Activated CD8-positive, alpha-beta memory T cell treated with anti-CD3 and anti-CD28 coated beads, Interleukin-2, amount 50 U/mL, for 48 hours (primary cell): ENCODE results near the gene MSMP.
A peak's percentile ranks its signal among the peaks of the same experiment; 100 is the strongest.

Experiments
- DNase-seq: peaks from one replicate; pipeline ENCODE4 v3.0.0-alpha.2; 2020

Gene MSMP

DNA sequence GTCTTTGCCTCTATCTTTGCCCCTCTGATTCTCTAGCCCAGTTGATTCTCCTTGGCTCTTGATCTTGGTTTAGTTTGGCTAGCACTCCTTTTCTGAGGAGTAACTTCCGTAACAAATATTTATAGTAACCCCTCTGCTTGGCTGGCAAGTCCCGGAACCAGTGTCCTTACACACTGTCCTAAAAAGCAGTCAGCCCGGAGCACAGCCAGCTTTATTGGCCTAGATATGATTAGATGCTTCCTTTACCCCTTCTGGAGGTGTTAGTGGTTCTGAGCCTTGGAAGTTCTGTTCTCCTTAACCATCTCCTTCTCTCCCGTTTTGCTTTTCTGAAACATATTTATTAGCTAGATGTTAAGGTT, 17.0 kb upstream of the MSMP start:
- no peak for DNase-seq

DNA sequence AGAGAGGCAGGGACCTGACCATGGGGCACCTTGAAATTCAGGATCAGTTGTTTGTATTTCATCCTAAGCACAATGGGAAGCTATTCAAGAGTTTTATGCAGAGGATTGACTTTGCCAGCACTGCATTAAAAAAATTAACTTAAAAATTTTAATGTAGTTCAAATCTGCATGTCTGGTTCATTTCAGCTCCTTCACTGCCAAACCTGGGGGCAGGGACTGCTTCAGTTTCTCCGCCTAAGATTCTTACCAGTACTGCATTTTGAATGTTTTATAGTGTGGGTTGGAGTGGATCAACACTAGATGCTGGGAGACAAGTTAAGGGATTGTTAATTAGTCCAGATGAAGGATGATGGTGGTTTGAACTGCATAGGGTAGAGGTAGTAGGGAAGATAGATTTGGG, 15.7 kb upstream of the MSMP start:
- no peak for DNase-seq

DNA sequence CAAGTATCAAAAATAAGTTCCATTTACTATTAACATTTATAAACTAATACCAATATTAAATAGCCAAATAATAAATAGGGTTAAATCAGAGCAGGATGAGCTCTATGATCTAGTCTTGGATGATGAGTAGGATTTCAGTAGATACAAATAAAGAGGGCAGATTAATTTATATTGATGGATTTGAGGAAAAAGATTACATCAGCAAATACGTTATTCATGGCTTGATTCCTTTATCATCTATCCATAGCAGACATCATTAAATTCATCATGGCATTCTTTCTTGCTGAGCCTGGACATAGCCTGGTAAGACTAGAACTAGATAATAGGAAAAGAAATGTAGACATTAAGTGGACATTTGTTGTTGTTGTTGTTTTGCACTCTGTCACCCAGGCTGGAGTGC, 13.4 kb upstream of the MSMP start:
- DNase-seq, result no peak

DNA sequence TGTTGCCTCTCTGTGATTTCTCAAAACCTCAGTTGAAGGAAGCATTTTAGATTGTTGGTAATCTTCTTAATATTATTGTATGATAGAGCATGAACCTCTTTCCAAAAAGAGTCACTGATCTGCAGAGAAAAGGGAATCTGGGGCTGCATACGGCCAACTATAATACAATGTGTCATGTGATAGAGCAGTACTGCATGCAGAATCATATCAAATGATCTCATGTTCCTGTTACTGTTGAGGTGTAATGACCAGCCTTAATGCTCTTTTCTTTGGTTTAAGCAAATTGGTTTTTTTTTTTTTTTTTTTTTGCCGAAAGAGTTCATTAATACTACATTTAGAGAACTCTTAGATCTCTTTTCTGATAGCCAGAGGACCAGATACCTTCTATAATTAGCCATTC, 12.9 kb upstream of the MSMP start:
- no peak for DNase-seq

DNA sequence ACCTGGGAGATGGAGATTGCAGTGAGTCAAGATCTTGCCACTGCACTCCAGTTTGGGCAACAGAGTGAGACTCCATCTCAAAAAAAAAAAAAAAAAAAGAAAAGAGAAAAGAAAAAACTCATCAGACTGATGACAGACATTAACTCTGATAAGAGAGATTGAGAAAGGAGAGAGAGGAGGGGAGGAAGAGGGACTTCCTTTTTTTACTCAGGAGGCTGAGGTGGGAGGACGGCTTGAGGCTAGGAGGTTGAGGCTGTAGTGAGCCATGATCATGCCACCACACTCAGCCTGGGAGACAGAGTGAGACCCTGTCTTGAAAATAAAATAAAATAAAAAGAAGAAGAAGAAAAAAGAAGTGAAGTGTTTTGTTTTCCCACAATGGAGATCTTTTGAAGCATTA, 9.7 kb upstream of the MSMP start:
- DNase-seq, result no peak

DNA sequence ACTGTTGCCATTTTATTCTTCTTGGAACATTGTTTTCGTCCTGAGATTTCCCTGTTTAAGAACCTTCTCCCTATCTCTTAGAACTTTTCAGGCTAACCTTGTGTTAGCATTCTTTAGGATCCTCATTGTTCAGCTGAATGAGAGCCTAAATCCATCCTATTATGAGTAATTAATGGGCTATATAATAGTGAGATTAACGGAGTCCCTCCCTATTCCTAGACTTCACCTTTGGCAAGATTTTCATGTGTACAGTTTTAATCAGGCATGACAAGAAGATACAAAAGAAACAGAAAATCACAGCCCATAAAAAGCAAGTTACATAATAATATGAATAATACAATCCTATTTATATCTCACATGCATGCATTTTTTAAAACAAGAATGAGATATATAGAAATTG, 9.1 kb upstream of the MSMP start:
- no peak for DNase-seq

DNA sequence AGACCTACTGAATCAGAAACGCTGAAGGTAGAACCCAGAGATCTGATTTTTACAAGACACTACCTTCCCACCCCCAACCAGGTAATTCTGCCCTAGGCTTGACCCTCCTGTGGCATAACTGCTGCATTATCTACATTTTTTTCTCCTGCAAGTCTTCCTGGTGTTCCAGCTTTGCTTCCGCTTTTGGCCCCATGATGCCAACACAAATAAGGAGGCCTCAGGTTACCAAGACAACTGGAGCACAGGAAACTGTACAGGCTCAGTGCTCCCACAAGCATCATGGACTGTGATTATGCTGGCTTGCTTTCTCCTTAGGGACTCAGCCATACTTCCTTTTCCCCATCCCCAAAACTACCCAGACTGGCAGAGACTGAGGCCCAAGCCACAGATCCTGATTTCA, 6.6 kb upstream of the MSMP start:
- no peak for DNase-seq

DNA sequence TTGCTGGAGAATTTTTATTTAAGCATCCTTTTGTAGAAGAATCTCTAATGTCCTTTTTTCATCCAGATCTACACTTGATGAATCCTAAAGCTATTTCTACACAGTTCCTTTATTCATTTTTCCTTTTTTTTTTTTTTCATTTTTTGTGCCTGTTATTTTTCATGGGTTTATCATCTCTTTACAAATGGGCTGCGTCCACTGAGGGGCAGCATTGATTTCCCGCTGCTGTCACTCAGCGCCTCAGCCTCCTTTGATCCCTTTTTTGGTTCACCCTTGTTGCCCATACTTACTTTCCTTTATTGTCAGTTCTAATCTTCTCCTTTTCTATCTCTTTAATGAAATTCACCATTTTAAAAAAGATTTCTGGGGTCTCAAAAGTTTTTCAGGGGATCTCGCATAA, 5.7 kb upstream of the MSMP start:
- DNase-seq, result no peak

DNA sequence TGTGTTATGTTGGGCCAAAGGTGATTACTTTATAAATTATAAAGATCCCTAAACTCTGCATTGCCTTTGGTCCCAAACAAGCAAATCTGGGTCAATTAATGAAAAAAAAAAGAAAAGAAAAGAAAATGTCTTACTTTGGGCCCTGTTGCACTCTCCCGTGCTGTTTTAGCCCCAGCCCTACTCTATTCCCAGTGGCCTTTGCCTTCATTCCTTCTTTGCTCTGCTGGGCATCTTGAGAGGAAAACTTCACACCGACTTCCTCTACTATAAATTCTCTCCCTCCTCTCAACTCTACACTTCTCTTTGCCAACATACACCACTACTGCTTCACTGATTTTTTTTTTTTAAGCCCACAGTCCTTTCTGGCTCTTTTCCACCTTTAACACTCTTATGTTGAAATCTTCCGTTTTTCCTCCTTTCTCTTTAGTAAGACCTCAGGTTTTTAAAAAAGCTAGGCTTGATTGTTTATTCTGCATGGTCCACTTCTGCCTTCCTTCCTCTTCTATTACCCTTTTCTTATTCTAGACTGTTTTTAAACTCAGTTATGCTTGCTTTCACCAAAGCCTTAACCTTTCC, 4.5 kb upstream of the MSMP start:
- no peak for DNase-seq

DNA sequence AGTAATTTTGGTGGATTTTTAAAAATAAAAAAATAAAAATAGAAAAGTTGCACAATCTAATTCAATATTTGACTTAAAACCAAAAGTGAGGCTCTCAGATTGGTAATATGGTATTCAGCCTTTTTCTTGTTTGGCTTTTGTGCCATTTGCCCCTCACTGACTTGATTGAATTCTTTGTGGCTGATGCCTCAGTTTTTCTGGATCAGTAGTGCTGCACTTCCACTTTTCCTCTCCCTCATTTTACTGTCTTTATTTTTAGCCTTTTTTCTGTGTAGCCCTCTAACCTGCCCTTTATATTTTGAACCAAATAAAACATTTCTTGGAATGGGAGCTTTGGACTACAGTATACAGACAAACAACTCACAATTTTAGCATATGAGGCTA, 3.8 kb upstream of the MSMP start:
- DNase-seq, result no peak

DNA sequence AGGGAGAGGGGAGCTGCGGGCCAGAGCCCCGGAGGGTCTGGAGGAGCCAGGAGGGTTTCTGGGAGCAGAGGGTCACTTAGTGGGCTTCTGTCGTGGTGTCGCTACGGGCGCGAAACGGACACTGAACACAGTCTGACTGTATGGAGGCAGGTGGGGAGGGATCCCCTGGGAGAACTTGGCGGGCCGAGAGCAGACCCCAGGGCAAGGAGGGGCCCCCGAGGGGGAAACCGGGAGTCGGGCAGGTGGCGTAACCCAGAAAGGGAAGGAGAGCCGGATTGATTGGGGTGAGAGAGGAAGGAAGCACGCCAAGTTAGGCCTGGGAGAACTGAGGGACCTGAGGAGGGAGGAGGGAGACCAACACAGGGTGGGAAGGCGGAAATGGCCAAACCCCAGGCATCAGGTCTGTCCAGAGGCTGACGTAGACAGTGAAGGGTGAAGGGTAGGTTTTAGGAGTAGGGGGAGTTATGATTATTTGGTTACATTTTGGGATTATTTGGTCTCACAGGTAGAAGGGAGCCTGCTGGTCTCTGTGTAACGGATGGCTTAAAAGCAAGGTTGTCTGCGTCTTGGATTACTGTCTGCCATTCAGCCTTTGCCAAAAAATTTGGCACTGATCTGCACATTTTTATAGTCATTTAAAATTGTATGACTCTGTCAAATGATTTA, 3.3 kb upstream of the MSMP start:
- peak; percentile 71 for DNase-seq

DNA sequence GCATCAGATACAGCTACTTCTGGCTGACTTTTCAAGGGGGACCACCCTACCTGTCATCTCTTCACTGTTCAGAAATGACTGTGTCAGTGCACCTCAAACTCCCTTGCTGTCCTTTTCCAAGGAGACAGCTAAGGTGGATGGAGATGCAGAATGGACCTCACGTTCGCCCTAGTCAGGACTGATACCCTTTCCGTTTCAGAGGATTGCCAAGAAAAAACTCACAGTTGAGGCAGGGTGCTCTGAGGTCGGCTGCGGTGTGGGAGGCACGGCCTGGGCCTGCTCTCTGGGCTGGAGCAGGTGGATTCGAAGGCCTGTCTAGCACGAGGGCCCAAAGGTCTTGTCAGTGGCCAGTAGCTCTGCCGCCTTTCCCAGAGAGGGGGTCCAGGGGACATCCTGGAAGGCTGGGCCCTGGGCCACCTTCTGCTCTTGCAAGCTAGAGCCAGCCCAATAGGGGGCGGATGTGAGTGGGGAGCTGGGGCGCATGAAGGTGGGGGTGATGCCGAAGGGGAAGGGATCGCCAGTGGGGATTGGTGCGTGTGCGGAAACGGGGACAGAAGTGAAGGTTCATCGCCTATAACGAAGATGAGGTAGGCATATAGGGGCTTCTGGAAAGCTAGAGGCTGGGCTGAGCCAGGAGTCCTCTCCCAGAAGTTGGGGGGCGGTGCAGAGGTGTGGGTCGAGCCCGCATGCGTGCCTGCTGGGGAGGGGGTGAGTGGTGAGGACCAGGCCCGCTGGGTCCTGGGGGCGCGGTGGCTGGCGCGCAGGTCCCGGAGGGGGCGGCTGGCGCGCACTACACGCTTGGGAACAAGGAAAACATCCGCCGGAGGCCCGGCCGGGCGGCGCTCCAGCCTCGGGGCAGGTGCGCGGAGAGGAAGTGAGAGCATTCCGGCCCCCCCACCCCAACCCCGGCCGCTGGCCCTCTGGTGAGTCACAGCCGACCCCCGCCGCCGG, 2.5 kb upstream of the MSMP start:
- peak; percentile 89 for DNase-seq

DNA sequence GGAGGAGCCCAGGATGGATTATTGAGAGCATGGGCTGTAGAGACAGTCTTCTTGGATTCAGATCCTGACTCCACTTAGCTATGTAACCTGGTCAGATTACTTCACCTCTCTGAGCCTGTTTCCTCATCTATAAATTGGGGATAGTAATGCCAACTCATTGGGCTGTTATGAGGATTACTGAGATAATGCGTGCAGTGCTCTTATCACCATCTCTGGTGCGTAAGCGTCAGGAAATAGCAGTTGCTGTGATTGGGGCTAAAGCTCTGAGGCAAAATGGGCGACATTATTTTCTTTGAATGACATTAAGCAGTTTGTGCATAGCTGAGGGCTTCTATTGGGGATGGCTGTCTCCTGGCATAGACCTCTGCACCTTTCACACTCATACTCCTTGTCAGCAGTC, 995 bp upstream of the MSMP start:
- DNase-seq, result no peak

DNA sequence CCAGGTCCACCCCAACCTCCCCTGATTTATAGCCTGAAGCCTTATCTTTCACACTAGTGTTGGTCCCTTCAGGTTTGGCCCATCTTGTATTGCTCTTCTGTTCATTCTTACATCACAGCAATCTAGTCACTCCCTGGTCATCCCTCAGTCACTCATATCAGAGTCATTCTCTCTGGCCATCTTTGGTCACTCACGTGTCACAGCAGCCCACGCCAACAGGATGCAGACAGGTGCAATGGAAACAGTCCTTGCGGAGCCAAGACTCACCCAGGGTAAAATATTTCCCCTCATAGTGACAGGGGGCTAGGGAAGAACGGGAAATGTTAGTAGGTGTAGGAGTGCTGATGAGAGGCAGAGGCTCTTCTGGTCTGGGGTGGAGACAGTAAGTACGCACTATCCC, 610 bp downstream of the MSMP start:
- DNase-seq, result no peak

DNA sequence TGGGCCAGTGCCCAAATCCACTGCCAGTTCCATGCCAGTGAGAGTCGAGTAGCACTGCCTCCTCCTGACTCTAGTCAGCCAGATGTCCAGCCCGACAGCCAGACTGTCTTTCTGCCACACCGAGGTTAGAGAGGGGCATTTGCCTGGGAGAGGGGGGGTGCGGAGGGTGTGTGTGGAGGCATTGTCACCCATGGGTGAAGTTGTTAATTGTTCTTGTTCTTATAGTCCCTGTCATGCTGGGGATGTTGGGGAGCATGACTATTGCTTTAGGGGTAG, 3.9 kb downstream of the MSMP start:
- no peak for DNase-seq

DNA sequence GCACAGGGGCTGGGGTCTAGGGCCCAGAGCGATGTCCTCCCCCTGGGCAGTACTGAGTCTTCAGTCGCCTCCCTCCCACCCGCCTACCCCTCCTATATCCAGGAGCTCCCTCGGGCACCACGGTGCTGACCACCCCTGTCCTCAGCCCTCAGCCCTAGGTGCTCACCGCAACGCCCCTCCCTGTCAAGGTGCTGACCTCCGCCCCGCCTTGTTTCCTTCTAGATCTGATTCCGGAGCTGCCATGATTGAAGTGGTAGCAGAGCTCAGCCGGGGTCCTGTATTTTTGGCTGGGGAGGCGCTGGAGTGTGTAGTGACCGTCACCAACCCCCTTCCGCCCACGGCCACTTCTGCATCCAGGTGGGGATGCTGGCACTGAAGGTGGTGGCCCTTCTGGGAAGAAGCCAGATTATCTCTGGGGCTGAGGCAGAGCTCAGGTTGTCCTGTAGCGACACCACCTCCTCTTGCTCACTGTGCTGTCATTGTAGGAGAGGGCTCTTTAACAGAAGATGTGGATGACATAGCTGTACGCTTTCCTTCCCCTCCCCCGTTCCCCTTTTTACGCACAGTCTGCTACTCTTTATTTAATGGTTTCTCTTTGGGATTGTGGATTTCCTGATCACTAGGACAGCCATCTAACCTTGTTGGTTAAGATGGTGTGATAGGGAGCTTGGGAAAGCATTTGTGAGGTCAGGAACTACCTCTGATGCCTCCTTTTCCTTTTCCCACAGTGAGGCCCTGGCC, 4.4 kb downstream of the MSMP start:
- peak; percentile 64 for DNase-seq

DNA sequence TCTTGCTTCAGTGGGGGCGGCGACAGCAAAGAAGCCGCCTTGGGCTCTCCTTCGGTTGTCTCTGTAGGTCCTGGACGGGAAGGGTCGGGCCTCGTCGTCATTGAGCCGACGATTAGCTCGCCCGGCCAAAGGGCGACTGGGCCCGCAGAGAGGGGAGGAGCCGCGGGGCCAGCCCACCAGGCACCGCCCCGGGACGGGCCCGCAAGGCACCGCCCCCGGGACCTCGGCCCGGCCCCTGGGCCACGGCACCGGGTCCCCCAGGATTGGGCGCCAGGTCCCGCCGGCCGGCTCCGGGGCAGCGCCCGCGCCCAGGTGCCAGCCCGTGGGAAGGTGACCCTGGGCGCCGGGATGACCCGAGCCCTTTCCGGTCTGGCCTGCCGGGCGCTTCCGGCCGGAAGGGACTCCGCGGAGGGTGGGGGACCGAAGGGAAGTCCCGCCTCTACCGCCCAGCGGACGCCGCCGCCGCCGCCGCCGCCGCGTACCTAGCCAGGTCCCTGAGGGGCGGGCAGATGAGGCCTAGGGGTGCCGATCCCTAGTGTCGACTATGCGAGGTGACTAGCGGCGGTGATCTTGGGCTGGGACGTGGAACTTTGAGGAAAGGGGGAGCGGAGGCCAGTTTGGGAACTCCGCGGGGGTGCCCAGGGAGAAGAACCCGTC, 5.1 kb downstream of the MSMP start, which contains the start of the genes GBA2 and RGP1:
Gene GBA2, minus strand, starts transcription at position 371 of the 657 bp plus-strand sequence. CDS start 524 bp downstream, outside the sequence.
Gene RGP1, plus strand, starts transcription at position 430 of the 657 bp plus-strand sequence. CDS start 469 bp downstream, outside the sequence.
- peak; percentile 86 for DNase-seq

DNA sequence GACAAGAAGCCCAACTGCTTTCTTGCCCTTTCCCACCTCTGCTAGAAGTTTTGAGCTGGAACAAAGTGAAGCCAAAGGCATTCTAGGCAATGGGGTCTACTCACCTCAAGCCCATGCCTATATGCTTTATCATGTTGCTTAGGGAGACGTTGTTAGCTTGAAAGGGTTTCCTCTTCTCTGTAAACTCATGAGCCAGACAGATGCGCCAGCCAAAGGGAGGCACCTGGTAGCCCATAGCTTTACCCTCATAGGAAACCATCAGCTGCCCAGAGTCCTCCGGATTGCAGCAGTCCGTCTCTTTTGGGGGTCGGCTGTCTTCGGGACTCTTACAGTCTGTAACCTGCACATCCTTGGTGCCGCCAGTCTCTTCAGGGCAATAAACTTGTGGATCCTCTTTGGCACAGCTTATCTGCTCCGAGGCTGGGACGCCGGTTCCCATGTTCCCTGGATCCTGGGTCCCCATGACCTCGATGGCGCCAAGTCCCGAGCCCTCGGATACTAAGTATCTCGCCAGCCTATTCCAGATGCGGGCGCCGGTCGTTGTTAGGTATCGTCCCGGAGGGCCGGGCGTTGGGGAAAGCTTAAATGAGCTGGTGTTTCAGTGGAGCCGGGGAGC, 5.7 kb downstream of the MSMP start:
- no peak for DNase-seq

DNA sequence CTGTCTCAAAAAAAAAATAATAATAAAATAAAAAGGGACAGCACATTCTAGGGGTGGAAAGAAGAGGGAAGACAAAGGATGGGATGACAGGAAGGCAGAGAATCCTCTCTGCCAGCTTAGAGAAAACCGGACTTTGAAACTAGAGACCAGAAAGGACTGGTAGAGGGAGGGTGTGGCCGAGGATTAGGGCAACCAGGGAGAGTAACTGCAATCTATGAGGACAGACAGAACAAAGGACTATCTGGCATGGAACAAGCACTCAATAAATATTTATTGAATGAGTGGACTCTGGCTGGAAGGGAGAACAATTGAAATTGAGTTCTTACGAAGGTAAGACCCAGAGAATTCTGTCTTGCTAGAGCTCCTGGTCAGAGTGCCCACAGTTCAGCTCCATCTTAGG, 7.5 kb downstream of the MSMP start:
- no peak for DNase-seq

DNA sequence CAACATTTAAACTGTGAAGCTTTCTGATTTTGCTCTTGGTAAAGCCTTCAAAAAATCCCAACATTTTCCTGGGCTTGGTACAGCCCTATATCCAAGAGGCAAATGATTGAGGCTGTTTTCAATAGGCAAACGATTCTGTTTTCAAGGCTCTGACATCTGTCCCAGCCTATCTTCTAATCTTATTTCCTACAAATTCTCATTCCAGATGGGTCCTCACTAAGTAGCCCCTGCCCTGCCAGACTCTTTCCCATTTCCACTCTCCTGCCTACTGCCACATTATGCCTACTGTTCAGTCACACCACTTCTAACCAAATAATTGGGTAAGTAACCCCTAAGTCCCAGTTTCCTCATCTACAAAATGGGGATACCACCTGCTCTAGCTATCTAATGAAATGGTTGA, 8.5 kb downstream of the MSMP start:
- no peak for DNase-seq

DNA sequence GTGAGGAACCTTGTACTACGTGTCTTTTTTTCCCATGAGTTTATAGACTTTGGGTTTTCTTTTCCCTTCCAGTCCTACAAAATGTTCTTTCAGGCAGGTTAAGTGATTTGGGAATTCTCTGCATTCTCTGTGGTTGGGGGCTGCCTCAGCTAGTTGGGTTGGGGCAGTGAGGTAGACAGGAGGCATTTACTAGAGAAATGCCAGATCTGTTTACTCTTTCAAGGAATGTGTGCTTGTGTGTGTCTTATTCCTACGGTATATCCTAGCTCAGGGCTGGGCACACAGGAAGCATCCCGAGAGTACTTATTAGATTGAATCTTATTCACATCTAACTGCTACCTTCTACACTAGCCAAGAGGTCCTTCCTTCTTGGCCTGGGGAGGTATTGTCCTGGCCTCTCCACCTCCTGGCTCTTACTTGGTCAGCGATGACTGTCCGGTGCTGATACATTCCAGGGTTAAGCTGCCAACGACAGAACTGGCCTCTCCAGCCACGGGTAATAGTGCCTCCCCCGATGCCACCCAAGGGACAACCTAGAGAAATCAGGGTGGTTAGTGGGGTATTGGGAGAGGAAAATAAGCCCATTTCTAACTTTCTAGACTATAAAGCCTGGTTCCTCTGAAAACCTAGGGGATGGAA, 10.1 kb downstream of the MSMP start:
- no peak for DNase-seq

DNA sequence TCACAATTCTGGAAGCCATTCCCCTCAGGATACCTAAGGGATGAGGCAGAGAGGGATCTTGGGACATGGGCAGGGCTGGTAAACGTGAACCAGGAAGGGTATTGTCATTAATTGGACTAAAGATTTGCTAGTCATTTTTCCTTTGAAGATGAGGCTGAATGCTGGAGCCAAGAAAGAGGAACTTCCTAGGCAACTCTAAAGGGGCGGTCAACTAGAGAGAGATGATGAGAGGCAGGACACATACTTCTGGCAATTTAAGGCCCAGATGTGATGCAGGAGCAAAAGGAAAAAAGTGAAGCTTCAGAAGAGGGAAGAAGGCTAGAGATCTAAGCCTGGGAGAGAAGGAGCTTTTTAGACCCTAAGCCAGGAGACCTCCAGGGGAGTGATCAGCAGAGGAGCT, 10.6 kb downstream of the MSMP start:
- no peak for DNase-seq
